ENCODE results near the gene CAMSAP3. TPM values are rescaled to one million over a fixed set of nuclear protein-coding genes. Genes with fewer than 3 reads are reported as not detected.

CAMSAP3 gene, protein sequence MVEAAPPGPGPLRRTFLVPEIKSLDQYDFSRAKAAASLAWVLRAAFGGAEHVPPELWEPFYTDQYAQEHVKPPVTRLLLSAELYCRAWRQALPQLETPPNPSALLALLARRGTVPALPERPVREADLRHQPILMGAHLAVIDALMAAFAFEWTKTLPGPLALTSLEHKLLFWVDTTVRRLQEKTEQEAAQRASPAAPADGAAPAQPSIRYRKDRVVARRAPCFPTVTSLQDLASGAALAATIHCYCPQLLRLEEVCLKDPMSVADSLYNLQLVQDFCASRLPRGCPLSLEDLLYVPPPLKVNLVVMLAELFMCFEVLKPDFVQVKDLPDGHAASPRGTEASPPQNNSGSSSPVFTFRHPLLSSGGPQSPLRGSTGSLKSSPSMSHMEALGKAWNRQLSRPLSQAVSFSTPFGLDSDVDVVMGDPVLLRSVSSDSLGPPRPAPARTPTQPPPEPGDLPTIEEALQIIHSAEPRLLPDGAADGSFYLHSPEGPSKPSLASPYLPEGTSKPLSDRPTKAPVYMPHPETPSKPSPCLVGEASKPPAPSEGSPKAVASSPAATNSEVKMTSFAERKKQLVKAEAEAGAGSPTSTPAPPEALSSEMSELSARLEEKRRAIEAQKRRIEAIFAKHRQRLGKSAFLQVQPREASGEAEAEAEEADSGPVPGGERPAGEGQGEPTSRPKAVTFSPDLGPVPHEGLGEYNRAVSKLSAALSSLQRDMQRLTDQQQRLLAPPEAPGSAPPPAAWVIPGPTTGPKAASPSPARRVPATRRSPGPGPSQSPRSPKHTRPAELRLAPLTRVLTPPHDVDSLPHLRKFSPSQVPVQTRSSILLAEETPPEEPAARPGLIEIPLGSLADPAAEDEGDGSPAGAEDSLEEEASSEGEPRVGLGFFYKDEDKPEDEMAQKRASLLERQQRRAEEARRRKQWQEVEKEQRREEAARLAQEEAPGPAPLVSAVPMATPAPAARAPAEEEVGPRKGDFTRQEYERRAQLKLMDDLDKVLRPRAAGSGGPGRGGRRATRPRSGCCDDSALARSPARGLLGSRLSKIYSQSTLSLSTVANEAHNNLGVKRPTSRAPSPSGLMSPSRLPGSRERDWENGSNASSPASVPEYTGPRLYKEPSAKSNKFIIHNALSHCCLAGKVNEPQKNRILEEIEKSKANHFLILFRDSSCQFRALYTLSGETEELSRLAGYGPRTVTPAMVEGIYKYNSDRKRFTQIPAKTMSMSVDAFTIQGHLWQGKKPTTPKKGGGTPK
- 40.8 TPM for total RNA-seq

DNA sequence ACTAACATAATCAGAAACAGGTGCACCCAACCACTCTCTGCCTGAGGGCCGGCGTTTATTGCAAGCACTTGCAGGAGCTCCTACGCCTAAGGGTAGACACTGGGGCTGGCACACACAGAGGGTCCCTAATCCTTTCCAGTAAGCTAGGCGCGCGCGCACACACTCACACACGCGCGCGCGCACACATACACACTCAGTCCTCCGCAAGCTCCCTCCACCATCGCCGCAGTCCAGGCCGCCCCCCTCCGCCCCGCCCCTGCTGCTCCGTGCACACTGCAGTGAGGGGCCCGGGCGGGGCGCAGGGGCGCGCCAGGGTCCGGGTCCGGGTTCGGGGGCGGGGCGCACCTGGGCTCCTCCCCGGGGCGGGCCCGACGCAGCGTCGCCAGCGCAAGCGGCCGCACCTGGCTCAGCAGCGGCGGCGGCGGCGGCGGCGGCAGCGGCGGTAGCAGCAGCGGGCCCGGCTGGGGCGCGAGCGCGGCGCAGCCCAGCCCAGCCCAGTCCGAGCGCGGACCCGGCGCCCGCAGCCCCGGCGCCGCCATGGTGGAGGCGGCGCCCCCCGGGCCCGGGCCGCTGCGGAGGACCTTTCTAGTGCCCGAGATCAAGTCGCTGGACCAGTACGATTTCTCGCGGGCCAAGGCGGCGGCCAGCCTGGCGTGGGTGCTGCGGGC lies at the start of gene CAMSAP3:
Gene CAMSAP3 (plus strand): TSS at position 398 of the 668 bp plus-strand sequence. CDS start 140 bp downstream, at position 538.
- ATAC-seq, result peak; percentile 93
- peak; percentile 65 for DNase-seq (ENCODE audit: low spot score)

DNA sequence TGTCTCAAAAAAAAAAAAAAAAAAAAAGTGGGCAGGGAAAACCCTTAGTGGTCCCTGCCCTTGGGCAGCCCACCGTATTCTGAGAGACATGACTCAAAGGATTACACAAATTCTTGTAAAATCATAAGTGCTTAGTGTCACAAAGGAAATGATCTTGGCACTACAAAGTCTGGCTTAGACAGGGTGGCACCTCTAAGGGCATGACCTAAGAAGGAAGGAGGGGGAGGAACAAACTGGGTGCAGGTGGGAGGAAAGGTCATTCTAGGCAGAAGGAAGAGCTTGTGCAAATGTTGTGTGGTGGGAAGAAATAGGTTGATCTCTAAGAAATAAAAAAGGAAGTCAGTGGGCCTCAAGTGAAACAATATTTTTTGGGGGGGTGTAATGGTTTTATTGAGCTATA lies 49.8 kb upstream of the CAMSAP3 start:
- ATAC-seq (no peak), DNase-seq (ENCODE audit: low spot score) (no peak)

DNA sequence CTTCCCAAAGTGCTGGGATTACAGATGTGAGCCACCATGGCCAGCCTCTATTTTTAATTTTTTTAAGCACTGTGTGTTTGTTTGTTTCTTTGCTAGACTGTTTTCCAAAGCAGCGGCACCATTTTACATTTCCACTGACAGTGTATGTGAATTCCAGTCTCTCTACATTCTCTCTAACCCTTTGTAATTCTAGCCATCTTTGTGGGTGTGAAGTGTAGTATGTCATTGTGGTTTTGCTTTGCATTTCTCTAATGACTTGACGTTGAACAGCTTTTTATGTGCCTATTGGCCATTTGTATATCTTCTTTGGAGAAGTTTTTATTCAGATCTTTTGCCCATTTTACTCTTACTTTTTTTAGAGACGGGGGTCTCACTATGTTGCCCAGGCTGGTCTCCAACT lies 48.5 kb upstream of the CAMSAP3 start:
- no peak for ATAC-seq

DNA sequence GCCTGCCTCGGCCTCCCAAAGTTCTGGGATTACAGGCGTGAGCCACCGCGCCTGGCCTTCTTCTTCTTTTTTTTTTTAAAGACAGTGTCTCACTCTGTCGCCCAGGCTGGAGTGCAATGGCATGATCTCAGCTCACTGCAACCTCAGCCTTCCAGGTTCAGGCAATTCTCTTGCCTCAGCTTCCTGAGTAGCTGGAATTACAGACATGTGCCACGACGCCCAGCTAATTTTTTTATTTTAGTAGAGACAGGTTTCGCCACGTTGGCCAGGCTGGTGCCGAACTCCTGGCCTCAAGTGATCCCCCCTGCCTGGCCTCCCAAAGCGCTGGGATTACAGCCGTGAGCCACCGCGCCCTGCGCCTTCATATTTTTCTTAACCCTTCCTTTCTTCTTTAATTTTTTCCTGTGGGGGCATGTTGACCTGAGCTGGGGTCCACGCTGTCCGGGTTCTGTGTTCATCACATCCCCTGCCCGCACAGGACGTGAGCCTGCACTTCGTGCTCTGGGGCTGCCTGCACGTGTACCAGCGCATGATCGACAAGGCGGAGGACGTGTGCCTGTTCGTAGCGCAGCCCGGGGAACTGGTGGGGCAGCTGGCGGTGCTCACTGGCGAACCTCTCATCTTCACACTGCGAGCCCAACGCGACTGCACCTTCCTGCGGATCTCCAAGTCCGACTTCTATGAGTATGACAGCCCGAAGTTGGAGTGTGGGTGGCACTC lies 46.1 kb upstream of the CAMSAP3 start:
- no peak for DNase-seq (ENCODE audit: low spot score)
- no peak for ATAC-seq

More for the DNA sequence above, 48.5 kb upstream of the CAMSAP3 start:
- DNase-seq (ENCODE audit: low spot score), result no peak

DNA sequence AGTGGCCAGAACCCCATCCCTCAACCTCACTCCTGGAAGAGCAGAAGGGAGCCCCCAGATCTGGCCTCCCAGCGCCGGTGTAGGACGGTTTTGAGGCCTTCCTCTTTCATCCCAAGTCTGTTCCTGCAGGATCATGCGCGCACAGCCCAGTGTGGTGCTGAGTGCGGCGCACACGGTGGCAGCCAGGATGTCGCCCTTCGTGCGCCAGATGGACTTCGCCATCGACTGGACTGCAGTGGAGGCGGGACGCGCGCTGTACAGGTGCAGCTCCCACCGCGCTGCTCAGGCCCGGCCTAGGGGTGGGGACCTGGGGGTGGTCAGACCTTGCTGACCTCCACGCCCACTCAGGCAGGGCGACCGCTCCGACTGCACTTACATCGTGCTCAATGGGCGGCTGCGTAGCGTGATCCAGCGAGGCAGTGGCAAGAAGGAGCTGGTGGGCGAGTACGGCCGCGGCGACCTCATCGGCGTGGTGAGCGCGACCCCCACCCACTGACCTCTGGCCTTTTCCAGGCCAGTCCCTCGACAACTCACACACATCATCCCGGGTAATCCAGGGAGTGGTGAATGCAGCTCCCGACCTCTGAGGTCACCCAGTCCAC lies 45.4 kb upstream of the CAMSAP3 start:
- ATAC-seq, result no peak
- no peak for DNase-seq (ENCODE audit: low spot score)

DNA sequence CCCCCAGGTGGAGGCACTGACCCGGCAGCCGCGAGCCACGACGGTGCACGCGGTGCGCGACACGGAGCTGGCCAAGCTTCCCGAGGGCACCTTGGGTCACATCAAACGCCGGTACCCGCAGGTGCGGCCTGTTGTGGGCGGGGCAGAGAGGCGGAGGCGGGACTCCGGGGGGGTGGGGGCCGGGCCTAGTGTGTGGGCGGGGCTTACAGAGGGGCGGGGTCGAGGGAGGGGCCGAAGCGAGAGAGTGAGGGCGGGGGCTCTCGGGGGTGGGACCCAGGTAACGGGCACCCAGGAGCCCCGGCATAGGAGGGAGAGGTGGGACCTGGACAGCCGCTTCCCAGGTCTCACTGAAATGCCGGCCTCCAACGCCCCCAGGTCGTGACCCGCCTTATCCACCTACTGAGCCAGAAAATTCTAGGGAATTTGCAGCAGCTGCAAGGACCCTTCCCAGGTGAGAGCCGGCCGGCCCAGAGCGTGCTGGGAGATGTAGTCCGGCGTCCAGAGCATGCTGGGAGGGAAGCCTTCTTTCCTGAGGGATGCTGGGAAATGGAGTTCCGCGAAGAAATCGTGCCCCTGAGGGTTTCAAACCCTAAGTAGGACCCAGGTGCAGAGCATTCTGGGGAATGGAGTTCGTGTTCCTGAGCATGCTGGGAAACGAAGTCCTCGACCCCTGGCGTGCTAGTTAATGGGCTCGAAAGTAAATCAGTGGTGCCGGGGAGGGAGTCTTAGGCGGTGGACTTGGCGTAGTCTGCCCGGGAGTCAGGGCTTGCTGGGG lies 44.5 kb upstream of the CAMSAP3 start:
- ATAC-seq, result peak; percentile 91
- peak; percentile 83 for DNase-seq (ENCODE audit: low spot score)

DNA sequence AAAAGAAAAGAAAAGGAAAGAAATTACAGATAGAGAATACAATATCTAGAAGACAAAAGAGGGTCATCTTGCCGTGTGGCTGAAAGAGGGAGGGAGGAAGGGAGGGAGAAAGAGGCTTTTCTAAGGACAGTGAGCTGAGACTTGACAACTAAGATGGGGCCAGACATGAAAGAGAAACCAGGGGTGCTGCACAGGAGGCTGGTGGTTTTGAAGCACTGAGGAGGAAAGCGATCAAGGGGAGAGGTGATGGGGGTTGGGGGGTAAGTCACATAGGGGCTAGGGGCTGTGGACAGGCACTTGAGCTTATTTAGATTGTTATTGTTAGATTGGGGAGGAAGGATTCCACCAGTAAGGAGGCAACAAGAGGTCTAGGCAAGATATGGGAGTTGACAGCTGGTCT lies 42.9 kb upstream of the CAMSAP3 start:
- DNase-seq (ENCODE audit: low spot score) (no peak), ATAC-seq (no peak)

DNA sequence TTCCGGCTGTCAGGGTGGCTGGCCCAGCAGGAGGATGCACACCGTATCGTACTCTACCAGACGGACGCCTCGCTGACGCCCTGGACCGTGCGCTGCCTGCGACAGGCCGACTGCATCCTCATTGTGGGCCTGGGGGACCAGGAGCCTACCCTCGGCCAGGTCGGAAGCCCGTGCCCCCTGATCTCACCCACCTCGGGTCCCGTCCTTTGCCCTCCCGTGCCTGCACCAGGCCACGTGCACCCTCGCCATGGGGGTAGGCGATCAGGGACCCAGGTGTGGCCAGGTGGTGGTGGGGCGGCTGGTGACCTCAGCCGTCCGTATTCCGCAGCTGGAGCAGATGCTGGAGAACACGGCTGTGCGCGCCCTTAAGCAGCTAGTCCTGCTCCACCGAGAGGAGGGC lies 41.1 kb upstream of the CAMSAP3 start:
- no peak for DNase-seq (ENCODE audit: low spot score)

DNA sequence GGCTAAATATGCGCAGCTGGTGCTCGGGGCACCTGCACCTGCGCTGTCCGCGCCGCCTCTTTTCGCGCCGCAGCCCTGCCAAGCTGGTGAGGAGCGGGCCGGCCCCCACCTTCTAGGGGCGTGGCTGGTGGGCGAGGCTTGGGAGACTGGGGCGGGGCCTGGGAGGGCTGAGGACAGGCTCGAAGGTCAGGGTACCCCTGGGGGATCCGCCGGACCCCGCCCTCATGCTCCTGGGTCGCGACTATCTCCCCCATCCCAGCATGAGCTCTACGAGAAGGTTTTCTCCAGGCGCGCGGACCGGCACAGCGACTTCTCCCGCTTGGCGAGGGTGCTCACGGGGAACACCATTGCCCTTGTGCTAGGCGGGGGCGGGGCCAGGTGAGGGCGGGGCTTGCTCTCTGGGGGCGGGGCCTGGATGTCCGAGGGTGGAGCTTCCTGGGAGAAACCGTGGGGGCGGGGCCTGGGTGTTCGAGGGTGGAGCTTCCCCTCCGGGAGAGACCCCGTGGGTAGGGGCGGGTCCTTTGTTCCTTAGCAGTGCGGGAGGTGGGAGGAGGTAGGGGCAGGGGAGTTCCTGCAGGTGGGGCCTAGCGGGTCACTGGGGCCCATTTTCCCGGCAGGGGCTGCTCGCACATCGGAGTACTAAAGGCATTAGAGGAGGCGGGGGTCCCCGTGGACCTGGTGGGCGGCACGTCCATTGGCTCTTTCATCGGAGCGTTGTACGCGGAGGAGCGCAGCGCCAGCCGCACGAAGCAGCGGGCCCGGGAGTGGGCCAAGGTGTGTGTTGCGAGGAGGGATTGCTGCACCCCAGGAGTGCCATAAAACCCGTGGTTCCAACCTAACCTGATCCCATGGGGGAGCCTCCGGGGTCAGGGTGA lies 40.4 kb upstream of the CAMSAP3 start:
- DNase-seq (ENCODE audit: low spot score), result no peak
- ATAC-seq, result no peak

More for the DNA sequence above, 41.1 kb upstream of the CAMSAP3 start:
- no peak for ATAC-seq

DNA sequence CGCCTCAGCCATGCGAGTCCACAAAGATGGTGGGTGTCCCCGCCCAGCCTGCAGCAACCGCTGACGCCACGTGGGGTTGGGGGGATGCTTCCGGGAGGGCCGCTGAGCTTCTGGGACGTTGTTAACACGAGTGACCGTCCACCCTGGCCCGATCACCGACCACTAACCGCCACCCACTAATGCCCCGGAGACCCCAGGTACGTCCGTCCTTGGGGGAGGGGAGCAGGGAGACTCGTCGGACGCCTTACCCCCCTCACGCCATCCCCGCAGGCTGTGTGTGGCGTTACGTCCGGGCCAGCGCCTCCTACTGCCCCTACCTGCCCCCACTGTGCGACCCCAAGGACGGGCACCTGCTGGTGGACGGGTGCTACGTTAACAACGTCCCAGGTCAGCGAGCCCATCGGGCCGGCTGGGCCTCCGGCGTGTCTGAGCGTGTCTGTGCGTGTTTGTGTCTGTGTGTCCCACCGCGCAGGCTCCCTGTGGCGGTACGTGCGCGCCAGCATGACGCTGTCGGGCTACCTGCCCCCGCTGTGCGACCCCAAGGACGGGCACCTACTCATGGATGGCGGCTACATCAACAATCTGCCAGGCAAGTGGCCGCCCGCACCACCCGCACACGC lies 38.9 kb upstream of the CAMSAP3 start:
- ATAC-seq (no peak), DNase-seq (ENCODE audit: low spot score) (no peak)

DNA sequence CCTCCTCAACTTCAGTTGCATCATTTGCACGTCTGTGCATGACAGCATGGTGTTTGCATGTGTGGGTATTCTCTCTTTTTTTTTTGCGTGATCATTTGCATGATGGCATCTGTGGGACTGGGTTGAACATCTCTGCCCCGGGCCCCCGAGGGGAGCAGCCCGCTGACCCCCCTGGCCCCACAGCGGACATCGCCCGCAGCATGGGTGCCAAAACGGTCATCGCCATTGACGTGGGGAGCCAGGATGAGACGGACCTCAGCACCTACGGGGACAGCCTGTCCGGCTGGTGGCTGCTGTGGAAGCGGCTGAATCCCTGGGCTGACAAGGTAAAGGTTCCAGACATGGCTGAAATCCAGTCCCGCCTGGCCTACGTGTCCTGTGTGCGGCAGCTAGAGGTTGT lies 37.0 kb upstream of the CAMSAP3 start:
- DNase-seq (ENCODE audit: low spot score) (no peak), ATAC-seq (no peak)

DNA sequence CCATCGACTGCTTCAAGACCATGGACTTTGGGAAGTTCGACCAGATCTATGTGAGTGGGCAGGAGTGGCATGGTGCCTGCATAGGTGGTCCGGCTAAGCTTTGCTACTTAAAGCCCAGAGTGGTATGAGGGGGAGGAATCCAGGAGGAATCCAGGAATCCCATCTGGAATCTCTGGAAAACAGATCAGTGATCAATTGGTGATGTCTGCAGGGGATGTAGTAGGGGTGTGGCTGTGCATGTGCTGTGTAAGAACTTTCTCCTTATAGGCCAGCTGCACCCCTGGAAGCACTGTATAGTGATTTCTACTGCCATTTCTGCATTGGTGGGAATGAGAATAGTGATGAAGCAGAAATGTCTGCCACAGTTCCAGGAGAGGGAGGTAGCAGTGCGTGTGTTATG lies 36.6 kb upstream of the CAMSAP3 start:
- ATAC-seq (no peak), DNase-seq (ENCODE audit: low spot score) (no peak)

DNA sequence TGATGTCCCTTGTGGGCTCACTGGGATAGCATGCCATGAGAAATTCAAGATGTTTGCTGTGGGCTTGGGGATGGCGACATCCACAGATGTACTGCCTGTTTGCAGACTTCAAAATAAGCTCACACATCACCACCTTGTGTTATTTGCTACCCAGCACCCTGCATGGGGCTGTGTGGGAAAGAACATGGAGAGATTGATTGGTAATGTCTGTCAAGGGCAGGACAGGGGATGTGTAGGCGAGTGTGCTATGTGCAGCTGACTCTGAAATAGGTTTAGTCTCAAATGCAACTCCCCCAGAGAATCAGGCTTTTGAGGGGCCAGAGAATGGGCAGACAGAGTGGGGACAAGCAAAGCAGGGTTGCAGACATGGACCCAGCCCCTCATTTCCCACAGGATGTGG lies 35.4 kb upstream of the CAMSAP3 start:
- ATAC-seq (no peak), DNase-seq (ENCODE audit: low spot score) (no peak)

DNA sequence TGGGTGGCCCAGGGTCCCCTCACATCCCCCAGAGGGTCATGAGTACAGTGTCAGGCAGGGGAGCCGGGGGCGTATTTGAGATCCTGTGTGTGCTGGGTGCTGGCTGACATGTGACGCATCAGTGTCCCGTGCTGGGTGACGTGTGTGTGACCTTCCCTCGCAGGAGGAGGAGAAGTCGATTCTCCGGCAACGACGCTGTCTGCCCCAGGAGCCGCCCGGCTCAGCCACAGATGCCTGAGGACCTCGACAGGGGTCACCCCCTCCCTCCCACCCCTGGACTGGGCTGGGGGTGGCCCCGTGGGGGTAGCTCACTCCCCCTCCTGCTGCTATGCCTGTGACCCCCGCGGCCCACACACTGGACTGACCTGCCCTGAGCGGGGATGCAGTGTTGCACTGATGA lies 34.3 kb upstream of the CAMSAP3 start:
- no peak for DNase-seq (ENCODE audit: low spot score)
- no peak for ATAC-seq

DNA sequence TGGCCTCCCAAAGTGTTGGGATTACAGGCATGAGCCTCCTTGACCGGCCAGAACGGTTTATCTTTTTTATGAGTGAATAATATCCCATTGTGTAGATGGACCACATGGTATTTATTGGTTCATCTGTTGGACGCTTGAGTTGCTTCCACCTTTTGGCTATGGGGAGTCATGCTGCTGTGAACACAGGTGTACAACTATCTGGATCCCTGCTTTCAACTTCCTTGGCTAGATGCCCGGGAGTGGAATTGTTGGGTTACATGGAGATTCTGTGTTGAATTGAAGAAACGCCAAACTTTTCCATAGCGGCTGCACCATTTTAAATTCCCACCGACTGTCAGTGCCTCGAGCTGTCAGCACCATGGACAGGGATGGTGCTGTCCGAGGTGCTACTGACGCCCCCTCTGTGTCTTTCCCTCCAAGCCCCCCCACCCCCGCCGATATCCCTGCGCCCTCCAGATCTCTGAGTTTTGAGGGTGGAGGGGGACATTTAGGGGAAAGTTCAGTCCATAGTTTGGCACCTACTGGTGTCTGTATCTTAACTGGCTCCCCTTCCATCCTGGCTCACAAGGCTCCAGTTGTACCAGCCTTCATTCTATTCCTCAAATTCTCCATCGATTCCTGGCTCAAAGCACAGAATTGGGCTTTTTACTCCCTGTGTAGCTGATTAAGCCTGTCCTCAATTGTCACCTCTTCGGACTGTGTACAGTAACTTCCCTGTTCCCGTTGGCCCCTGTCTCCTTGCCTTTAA lies 32.8 kb upstream of the CAMSAP3 start:
- DNase-seq (ENCODE audit: low spot score) (no peak), ATAC-seq (no peak)

DNA sequence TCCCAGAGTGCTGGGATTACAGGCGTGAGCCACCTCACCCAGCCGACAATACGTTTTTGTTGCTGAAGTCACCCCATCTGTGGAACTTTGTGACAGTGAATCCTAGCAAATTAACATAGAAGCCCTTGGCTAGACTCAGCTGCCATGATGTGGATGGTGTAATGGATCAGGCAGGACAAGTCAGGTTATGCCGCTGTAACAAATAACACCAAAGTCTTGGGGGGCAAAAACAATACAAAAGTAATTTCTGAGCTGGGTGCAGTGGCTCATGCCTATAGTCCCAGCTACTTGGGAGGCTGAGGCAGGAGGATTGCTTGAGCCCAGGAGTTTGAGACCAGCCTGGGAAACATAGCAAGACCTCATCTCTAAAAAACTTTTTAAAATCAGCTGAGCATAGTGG lies 30.8 kb upstream of the CAMSAP3 start:
- DNase-seq (ENCODE audit: low spot score), result no peak
- no peak for ATAC-seq

DNA sequence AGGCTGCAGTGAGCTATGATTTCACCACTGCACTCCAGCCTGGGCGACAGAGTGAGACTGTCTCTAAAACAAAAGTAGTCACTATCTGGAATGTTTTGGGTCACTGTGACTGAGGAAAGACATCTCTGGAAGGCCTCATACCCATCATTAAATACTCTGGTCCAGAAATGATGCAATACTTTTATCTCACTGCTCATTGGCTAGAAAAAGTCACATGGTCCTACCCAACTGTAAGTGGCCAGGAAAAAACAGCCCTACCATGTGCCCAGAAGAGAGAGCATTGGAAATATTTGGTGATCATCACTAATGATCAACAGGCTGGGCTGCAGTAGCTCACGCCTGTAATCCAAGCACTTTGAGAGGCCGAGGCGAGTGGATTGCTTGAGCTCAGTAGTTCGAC lies 30.3 kb upstream of the CAMSAP3 start:
- DNase-seq (ENCODE audit: low spot score) (no peak), ATAC-seq (no peak)
